IPS DF 19.7 (cell line): ENCODE results near the gene PRKD1.

Experiments used
- DNase-seq: peaks from one replicate; pipeline ENCODE4 v3.0.0-alpha.2; 2013; ENCODE audit warnings: low read depth, low spot score

Gene PRKD1

DNA sequence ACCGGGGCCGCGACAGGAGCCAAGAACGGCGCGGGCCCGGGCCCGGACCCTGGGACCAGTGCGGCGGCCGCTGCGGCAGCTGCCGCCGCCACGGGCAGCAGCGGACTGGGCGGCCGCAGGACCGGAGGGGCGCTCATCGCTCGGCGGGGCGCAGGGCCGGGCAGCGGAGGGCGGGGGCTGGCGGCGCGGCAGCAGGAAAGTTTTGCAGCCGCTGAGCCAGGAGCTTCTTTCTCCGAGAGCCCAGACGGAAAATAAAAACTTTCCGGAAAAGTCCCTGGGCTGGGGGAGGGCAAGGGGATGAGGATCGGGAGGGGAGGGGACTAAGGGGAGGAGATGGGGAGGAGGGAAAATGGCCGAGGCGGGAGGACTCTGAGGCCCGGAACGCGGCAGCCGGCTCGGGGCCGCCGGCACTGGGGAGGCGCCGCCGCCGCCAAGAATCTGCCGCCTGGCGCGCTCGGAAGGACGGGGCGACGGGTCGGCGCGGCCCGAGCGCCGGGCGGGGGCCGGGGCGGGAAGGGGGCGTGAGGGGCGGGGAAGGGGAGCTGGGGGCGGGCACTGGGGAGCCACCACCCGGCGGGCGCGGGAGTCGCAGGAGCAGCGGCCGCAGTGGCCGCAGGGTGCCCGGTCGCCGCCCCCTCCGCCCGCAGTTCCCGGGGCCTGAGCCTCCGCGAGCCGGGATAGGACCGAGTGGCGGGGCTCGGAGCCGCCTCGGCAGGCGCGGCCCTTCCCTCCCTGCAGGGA is at the start of gene PRKD1:
PRKD1 (minus strand) TSS at position 472 of the 741 bp plus-strand sequence.
- no peak for DNase-seq

DNA sequence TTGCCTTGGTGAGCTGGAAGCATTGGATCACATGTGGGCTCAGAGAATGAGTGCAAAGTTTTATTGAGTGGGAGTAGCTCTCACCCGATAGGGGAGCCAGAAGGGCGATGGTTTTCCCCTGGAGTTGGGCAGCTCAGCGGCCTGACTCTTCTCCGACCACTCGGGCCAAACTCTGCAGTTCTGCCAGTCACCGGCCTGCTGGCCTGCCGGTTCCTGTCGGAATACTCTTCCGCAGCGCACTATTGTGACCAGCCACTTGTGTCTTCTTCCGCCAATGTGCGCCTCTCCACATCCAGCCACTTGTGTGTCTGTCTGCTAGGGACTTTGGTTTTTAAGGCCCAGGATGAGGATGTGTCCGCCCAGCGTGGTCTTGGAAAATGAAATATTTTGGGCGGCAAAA is 43.5 kb upstream of the PRKD1 start:
- no peak for DNase-seq

- no peak for DNase-seq
These were observed 27.4 kb upstream of the PRKD1 start for GRCh38 chr14:29955087-29955486.

- no peak for DNase-seq
These were observed 25.9 kb upstream of the PRKD1 start for GRCh38 chr14:29953501-29953900.

DNA sequence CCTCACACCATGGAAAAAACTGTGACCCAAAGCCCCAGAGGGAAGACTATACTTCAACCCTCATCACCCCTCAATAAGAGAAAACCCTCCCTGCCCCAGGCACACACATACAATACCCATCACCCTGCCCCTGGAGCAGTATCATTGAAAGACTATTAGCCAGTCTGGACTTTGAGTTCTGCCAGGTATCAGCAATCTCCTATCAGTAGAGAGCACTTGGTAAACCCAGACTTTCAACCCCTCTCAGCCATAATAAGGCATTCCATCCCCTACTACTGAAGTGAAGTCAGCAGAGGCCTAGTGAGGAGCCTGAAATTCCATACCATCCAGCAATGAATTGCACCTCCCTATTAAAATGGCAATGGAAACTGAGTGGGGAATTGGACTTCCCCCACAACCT is 16.4 kb upstream of the PRKD1 start:
- no peak for DNase-seq

DNA sequence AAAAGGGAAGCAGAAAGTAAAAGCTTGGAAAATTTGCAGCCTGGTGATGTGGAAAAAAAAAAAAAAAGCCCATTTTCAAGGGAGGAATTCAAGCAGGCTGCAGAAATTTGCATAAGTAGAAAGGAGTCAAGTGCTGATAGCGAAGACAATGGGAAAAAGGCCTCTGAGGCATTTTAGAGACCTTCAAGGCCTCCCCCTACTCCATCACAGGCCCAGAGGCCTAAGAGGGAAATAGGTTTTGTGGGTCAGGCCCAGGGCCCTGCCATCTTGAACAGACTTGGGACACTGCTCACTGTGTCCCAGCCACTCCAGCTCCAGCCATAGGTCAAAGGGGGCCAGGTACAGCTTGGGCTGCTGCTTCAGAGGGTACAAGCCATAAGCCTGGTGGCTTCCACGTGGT is 13.8 kb upstream of the PRKD1 start:
- DNase-seq: no peak

- no peak for DNase-seq
These were observed 12.8 kb upstream of the PRKD1 start for GRCh38 chr14:29940482-29940881.

- DNase-seq: no peak
These were observed 9.5 kb upstream of the PRKD1 start for GRCh38 chr14:29937116-29937515.

DNA sequence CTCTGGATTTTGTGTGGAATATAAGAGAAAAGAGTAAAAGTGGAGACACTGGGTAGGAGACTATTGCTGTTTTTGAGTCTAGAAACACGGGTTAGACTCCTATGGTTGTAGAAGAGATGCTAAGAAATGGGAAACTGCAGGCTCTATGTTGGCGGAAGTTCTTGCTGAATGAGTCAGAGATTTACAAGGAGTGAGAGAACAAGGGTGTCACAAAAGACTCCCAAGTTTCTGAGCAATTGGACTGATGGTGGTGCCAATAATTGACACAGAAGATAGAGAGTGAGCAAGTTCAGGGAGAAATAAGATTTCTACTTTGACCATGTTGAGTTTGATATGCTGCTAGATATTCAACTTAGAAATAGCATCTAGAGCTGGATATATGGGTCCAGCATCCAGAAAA is 2.6 kb upstream of the PRKD1 start:
- no peak for DNase-seq

DNA sequence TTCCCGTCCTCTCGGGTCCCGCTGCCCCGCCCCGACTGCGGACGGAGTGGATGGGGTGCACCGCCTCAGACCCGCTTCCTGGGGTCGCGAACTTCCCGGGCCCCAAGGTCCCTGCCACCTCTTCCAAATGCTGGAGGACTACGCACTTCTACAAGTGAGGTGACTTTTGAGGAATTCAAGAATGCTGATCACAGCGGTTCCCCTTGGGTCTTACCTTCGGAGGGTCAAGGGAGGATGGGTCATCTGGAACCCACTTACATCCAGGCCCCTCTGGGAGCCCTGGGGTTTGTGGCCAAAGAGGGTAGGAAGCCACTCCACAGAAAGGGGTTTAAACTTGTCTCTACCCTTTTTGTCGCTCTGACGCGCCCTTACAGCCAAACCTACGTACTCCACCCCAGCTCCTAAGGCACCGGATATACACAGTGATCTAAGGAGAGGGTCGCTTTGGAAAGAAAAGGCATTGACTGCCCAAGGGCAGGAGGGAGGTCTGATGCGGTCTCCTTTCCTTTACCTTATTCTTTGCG is 532 bp upstream of the PRKD1 start:
- DNase-seq: no peak

DNA sequence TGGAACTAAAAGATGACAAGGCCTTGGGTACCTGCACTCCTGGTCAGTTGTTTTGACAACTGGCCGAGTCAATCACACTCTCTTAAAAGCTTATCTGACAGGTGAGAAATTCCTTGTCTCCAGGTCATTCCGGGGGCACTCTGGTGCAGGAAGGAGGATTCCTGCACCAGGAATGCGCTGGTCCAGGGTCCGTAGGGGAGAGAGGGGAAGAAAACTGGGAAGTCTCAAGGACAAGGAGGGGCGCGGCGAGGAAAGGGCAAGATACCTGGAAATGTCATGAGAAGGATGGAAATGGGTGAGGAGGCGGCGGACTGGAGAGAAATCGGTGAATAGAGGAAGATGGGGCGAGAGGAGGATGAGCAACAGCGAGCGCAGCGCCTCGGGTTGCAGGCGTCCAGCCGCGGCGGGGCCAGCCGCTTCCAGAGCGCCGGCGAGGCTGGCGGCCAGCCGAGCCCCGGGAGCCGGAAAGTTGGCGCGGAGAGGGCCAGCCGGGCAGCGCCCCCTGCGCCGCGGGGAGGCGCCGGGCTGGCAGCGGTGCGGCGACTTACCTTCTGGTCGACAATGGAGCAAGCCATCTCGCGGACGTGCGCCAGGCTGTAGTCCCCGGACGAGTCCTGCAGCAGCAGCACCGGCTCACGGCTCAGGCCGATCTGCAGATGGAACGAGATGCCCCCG is 809 bp downstream of the PRKD1 start:
- DNase-seq: no peak

- no peak for DNase-seq
These were observed 1.4 kb downstream of the PRKD1 start for GRCh38 chr14:29926228-29926627.

DNA sequence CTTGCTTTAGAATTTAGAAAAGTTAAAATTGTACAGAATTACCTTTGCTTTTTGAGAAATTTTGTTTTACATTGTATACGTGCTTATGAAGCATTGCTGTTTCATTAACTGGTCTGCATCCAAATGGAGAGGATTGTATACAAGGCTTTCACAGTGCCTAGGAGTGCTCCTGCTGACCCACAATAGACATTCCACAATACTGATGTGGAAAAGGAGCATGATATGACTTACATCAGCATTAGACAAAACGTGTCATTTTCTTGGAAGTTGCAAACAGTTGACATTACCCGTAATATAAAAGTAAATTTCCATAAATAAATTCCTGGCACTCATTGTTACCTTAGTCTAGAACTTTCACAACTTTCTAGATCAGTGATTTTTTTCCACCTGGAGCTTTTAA is 1.9 kb downstream of the PRKD1 start:
- DNase-seq: no peak

DNA sequence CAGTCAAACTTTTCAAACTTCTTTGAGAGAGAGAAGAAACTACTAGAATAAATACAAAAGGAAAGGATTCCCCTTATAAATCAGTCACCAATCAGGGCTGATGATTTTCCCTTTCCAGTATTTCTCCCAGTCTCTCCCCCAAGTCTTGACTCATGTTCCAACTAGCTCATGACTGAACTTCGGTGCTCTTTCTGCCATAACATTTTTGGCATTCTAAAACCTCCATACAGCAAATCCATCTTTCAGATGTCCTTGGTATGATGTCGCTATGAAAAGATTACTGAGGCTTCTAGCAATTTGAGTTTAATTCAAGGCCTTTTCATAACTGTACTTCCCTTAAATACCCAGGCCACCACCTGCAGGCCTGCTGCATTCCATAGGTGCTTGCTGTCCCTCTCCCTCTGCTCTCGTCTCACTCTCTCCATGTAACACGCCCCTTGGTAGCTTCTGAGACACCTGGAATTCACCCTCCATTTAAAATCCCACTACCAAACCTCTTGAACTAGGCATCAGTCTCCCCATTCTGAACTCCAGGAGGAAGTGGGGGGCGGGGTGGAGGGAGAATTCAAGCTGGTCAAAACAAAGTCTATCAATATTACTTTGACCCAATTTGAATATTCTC is 2.4 kb downstream of the PRKD1 start:
- no peak for DNase-seq

DNA sequence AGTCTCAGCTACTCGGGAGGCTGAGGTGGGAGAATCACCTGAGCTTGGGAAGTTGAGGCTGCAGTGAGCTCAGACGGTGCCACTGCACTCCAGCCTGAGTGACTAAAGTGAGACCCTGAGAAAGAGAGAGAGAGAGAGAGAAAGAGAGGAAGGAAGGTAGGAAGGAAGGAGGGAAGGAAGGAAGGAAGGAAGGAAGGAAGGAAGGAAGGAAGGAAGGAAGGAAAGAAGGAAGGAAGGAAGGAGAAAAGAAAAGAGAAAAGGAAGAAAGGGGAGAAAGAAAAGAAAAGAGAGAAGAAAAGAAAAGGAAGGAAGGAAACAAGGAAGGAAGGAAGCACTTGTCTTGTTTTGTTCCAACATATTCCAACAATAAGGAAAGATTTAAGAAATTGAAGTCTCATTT is 7.8 kb downstream of the PRKD1 start:
- DNase-seq: no peak

DNA sequence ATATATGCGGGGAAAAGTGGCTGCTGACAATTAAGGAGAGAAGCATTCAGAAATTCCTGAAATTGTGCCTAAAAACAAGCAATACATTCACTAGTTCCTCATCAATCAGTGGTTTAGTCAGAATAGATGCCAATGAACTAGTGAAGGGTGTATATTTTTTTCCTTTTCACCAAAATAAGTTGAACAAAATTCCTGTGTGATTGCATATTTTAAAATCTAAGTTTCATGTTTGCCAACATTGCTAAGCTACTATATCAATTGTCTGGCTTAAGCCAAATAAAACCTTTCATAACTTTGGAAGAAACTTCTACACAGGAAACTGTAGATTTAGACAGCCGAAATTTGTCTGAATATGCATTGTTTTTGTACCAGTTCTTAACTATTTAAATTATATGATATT is 8.7 kb downstream of the PRKD1 start:
- DNase-seq: no peak

- no peak for DNase-seq
These were observed 14.1 kb downstream of the PRKD1 start for GRCh38 chr14:29913566-29913965.

DNA sequence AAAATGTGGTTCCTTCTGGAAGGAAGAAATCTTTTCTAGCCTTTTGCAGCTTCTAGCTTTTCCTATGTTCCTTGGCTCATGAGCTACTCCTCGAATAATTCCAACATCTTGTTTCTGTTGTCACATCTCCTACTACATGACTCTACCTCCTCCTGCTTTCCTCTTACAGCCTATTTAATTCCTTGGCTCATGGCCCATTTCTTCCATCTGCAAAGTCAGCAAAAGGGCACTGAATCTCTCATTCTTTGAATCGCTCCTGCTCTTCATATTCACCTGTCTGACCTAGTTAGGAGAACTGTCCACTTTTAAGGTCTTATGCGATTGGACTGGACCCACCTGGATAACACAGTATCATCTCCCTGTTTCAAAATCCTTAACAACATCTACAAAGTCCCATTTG is 15.8 kb downstream of the PRKD1 start:
- no peak for DNase-seq

GRCh38 chr14:29908652-29909577 is 18.7 kb downstream of the PRKD1 start:
- no peak for DNase-seq

DNA sequence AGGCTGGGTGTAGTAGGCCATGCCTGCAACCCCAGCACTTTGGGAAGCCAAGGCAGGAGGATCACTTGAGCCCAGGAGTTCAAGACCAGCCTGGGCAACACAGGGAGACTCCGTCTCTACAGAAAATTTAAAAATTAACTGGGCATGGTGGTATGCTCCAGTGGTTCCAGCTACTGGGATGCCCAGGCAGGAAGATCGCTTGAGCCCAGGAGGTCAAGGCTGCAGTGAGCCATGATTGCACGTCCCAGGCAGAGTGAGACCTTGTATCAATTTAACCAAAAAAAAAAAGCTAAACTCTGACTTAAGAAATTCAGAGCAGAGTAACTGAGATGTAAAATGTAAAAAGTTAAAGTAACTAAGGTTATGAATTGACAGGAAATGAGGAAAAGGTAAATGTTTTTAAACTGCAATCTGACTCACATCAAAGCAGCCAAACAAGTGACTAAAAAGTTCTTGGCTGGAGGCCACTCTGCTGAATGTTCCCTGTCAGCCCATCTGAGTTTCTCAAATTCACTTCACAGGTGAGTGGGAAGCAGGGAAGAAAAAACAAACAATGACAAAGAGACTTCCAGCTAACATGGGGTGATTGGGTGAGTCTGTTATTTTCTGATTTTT is 21.3 kb downstream of the PRKD1 start:
- no peak for DNase-seq

- DNase-seq: no peak
These were observed 22.1 kb downstream of the PRKD1 start for GRCh38 chr14:29905543-29905942.
